Immature natural killer cell (primary cell): ENCODE data around the gene TLL1. TPM values are rescaled to one million over a fixed set of nuclear protein-coding genes. Genes with fewer than 3 reads are reported as not detected.

Source experiments
- DNase-seq, 3 donors: peaks; one replicate each; pipeline ENCODE4 v3.0.0; 2022; ENCODE audit warnings: mixed read lengths in 1 of 3
- H3K27ac Mint-ChIP-seq, 6 donors: one replicate each; pipeline ENCODE4 v1.8.0; 2020; ENCODE audit warnings: mixed read lengths in 6 of 6, mild to moderate bottlenecking in 5 of 6, inconsistent platforms in 4 of 6, moderate library complexity in 3 of 6
- H3K27me3 Mint-ChIP-seq, 3 donors: one replicate each; pipeline ENCODE4 v1.8.0; 2020 to 2021; ENCODE audit warnings: low read depth in 3 of 3, mild to moderate bottlenecking in 3 of 3, mixed read lengths in 3 of 3, moderate library complexity in 3 of 3, inconsistent platforms in 1 of 3
- H3K36me3 Mint-ChIP-seq, 3 donors: one replicate each; pipeline ENCODE4 v1.8.0; 2020; ENCODE audit warnings: mixed read lengths in 3 of 3, inconsistent platforms in 2 of 3, mild to moderate bottlenecking in 2 of 3
- H3K4me1 Mint-ChIP-seq, 2 donors: one replicate each; pipeline ENCODE4 v1.8.0; 2020; ENCODE audit warnings: inconsistent platforms in 2 of 2, mild to moderate bottlenecking in 2 of 2, mixed read lengths in 2 of 2, moderate library complexity in 1 of 2
- H3K4me3 Mint-ChIP-seq, 5 donors: one replicate each; pipeline ENCODE4 v1.8.0; 2020; ENCODE audit warnings: mild to moderate bottlenecking in 5 of 5, mixed read lengths in 5 of 5, inconsistent platforms in 3 of 5, moderate library complexity in 3 of 5
- H3K9me3 Mint-ChIP-seq, 6 donors: one replicate each; pipeline ENCODE4 v1.8.0; 2020; ENCODE audit warnings: mild to moderate bottlenecking in 6 of 6, mixed read lengths in 6 of 6, inconsistent platforms in 4 of 6, moderate library complexity in 3 of 6
- polyA plus RNA-seq, 3 donors: library from polyadenylated mRNA; unstranded; fragments of 300-500 nt; fragmentation: Illumina TruSeq; gene quantifications; one replicate each; pipeline ENCODE4 v1.2.3, GENCODE V29; 2021

The TLL1 gene
- polyA plus RNA-seq, 3 donors from 2014 or later = not detected

DNA sequence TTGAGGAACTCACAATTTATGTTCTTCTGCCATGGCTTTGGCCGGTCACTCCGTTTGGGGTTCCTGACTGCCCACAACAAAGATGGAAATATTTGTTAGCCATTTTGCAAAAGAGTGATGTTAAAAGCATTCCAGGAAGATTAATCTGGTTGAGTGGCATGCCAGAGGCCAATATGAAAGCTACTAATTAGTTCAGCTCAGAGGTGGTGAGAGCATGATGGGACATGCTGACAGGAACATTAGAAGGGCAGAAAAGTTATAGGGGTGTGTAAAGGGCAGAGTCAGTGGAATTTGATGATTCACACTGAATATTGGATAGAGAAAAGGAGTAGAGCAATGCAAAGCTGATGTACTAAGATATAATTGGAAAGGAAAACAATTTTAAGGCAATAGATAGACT lies 94.4 kb downstream of the TLL1 start:
- peaks cover 11 to 63% (median 39%) of the 10 kb centered on the region in 6 donors for H3K9me3 Mint-ChIP-seq
- H3K27me3 Mint-ChIP-seq = no peaks in the 10 kb centered on the region
- H3K4me1 Mint-ChIP-seq = no peaks in the 10 kb centered on the region
- no peak overlapping the region for H3K27ac Mint-ChIP-seq
- DNase-seq = no peak
- H3K36me3 Mint-ChIP-seq = no peaks in the 10 kb centered on the region
- no peak overlapping the region for H3K4me3 Mint-ChIP-seq

DNA sequence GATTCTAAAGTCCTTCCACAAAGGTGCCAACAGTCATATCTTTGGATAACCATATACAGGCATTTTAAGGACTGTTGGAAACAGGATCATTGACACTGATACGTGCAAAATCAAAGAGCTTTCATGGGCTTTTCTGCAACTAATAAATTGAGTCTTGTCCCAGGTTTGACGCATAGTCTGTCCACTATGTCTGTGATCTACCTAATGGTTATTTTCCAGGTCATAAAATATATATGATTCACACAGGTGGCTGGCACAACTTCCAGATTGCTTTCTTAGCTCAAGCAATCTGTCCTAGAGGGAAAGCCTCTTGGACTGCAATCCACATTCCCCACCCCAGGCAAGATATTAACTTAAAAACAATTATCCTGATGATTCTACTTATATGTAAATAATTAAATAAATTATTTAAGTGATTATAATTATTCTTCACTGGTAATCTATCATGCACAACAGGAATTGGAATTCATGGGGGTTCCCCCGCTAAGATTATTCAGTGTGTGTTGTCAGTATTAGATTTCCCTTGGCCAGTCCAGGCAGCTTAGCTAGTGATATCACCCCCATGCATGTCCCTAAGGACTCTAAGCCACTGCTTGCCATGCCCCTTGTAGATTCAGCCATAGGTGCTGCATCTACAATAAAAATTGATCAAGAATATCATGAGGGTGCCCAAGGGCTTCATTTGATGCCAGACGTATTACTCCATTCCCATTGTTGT lies 97.8 kb downstream of the TLL1 start:
- Mint-ChIP-seq H3K27me3 (peaks cover 0 to 2% (median 0%) of the 10 kb centered on the region in 3 donors), H3K27ac (no peak overlapping the region), H3K9me3 (peaks cover 9 to 53% (median 31%) of the 10 kb centered on the region in 6 donors), H3K4me1 (no peaks in the 10 kb centered on the region), H3K4me3 (no peak overlapping the region), H3K36me3 (no peaks in the 10 kb centered on the region)
- DNase-seq = no peak

DNA sequence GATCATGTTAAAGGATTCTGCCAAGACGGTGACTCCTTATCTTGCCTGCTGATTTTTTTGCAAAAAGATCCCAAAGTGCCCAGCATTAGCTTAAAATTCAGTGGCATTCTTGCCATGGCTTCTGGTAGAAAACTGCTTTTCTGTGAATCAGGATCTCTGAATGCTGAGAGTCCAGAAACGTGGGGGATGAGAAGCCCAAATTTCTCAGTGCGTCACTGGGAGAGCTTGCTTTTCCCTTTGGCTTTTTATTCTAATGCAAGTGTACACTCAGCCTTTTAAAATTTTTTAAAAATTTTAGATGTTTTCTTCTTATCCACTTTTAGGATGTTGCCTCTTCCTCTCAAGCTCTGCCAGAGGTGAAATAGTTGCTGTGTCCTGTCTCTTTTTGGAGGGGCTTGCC lies 98.4 kb downstream of the TLL1 start:
- H3K4me1 Mint-ChIP-seq = no peaks in the 10 kb centered on the region
- no peak for DNase-seq
- peaks cover 0 to 2% (median 0%) of the 10 kb centered on the region in 3 donors for H3K27me3 Mint-ChIP-seq
- H3K4me3 Mint-ChIP-seq = no peak overlapping the region
- H3K9me3 Mint-ChIP-seq = peaks cover 8 to 48% (median 26%) of the 10 kb centered on the region in 6 donors
- H3K36me3 Mint-ChIP-seq = no peaks in the 10 kb centered on the region
- H3K27ac Mint-ChIP-seq = no peak overlapping the region

DNA sequence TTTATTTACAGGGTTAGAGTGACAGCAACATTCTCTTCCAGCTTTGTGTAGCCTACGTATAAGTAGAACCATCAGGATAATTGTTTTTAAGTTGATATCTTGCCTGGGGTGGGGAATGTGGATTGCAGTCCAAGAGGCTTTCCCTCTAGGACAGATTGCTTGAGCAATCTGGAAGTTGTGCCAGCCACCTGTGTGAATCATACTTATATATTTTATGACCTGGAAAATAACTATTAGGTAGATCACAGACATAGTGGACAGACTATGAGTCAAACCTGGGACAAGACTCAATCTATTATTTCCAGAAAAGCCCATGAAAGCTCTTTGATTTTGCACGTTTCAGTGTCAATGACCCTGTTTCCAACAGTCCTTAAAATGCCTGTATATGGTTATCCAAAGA lies 98.9 kb downstream of the TLL1 start:
- Mint-ChIP-seq H3K27me3 (peaks cover 0 to 2% (median 0%) of the 10 kb centered on the region in 3 donors), H3K4me3 (no peak overlapping the region), H3K9me3 (peaks cover 5 to 50% (median 21%) of the 10 kb centered on the region in 6 donors), H3K4me1 (no peaks in the 10 kb centered on the region), H3K27ac (no peak overlapping the region), H3K36me3 (no peaks in the 10 kb centered on the region)
- no peak for DNase-seq

DNA sequence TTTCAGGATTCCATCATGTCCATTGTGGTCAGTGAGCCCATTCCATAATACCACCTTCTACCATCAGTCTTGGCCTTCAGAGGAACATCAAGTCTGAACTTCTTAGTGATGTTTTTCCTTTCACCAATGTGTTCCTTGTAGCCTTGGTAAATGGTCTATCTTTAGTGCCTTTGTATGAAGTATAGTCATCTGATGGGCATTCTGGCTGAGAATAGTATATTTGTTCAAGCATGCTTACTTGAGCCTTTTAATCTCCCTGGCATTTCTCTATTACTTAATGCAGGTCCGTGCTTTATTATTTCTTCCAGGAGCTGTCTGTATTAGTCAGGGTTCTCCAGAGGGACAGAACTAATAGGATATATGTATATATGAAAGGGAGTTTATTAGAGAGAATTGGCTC lies 99.7 kb downstream of the TLL1 start:
- no peak for DNase-seq
- Mint-ChIP-seq H3K9me3 (peaks cover 2 to 44% (median 18%) of the 10 kb centered on the region in 6 donors), H3K36me3 (peaks cover 0 to 3% (median 0%) of the 10 kb centered on the region in 3 donors), H3K4me3 (no peak overlapping the region), H3K27ac (no peak overlapping the region), H3K27me3 (peaks cover 0 to 2% (median 0%) of the 10 kb centered on the region in 3 donors), H3K4me1 (no peaks in the 10 kb centered on the region)

DNA sequence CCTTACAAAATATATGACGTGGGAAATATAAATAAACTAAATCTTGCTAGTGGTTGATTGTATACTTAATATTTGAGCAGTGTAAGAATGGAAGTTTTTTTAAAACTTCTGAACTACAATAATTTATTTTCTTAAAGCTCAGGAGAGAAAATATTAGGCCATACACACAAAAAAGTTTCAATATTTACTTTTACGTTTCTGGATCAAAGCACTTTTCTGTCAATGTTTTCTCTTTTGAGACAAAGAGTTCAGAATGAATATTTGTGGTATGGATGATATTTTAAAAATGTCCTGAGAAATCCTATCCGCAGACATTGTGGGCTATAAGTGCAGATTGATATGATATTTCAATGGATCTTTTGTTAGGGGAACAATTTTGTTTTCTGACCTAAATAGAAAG lies 109.9 kb downstream of the TLL1 start:
- Mint-ChIP-seq H3K4me3 (no peak overlapping the region), H3K27me3 (no peaks in the 10 kb centered on the region), H3K9me3 (peaks cover 1 to 35% (median 16%) of the 10 kb centered on the region in 6 donors), H3K4me1 (no peaks in the 10 kb centered on the region), H3K27ac (no peak overlapping the region), H3K36me3 (no peaks in the 10 kb centered on the region)
- no peak for DNase-seq

DNA sequence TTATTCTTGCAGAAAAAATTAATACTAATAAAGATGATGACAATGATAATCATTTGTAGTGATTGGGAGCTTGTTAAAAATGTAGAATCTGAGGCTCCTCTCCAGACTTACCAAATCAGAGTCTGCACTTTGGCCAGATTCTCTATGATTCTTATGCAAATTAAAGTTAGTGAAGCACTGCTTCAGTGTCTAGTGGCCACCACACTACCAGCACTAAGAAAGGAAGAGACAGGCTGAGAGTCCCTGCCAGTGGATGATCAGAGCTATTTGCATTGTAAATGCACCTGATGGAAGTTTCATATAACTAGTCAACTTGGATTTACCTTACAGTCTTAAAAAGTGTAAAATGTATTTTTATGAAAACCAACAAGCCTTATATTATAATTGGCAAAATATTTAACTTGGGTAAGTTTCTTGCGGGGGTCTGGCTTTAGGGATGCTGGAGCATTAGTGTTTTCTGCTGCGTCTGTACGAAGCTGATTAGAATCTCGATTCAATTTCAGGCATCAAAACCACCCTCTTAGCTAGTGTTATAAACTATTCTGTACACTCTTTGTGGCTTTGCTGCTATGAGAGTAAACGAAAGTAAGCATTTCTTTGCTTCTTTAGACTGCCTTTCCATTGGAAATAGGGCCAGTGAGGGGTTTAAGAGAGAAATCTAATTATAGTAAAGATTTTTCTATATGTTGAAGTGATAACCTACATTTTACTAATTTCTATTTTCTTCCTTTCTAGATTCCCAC lies 114.1 kb downstream of the TLL1 start:
- Mint-ChIP-seq H3K4me1 (no peaks in the 10 kb centered on the region), H3K36me3 (no peaks in the 10 kb centered on the region), H3K27me3 (no peaks in the 10 kb centered on the region), H3K9me3 (peaks cover 5 to 28% (median 6%) of the 10 kb centered on the region in 6 donors), H3K27ac (no peak overlapping the region), H3K4me3 (no peak overlapping the region)
- DNase-seq = no peak

DNA sequence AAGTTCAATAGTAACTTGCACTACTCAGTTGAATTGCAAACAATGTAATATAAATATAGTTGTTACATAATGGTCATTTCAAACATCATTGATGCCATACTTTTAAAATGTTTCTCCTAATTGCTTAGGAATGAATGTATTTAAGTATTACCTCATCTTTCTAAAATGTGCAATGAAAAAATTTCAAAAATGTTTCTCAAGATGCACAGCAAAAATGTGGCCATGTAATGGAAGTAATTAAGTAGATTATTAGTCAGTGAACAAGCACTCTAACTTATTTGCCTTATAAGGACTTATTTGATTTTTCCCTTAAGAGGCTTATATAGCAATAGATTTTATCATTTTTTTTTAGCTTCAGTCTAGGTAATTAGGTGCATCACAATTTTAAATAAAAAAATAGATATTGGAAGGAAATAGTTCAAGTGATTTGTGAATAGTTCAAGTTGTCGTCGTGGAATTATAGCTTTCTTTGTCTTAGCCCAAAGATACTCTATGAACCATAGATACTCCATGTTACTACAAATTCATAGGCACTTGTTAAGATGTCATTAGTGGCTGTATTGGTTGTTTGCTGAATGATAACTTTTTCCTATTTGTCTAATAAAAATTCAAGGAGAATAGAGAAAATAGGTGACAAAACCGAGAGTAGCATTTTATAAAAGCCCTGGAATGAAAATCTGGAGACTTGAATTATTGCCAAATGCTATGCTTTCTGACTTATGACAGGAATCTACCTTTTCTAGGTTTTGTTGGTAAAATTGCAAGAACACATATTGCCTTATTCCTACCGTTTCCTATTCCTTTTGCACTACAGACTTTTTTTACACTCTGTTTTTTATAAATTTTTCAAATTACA lies 118.5 kb downstream of the TLL1 start:
- Mint-ChIP-seq H3K4me3 (no peak overlapping the region), H3K4me1 (no peaks in the 10 kb centered on the region), H3K27ac (no peak overlapping the region), H3K36me3 (no peaks in the 10 kb centered on the region), H3K27me3 (no peaks in the 10 kb centered on the region), H3K9me3 (peaks cover 5 to 19% (median 8%) of the 10 kb centered on the region in 6 donors)
- DNase-seq = no peak

DNA sequence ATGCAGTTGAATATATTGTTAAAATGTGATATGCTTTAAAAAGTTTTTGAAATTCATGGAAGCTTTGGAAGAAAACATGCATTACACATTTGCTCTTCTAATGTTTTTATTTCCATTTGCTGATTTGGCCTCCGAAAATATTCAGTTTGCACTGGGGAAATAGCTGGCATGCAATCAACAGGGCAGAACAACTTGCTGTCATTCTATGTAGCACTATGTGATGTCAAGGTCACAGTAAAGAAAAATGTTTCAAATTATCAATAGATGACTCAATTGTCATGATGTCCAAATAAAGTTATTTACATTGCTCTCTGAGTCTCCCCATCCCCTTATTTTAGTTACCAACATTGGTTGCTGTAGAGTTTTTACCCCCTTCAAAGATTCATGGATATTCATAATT lies 119.2 kb downstream of the TLL1 start:
- Mint-ChIP-seq H3K27ac (no peak overlapping the region), H3K9me3 (peaks cover 4 to 14% (median 7%) of the 10 kb centered on the region in 6 donors)

DNA sequence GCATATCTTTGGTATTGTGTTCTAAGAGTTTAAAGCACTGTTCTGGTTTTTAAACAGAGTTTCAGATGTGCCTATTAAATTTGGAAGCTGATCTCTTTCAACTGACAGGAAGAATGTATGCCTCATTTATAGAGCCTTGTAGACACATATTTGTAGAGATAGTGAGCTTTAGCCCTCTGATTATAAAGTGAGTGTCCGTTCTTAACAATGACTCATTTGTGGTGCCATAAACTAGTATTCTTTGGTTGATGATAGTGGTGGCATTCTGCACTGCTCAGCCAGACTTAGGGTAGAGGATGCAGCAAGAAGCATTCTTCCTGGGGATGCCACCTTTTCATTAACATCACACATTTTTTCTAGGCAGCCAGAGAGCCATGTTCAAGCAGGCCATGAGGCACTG lies 121.7 kb downstream of the TLL1 start:
- H3K27me3 Mint-ChIP-seq = no peaks in the 10 kb centered on the region
- DNase-seq = no peak
- H3K4me1 Mint-ChIP-seq = no peaks in the 10 kb centered on the region
- peaks cover 1 to 12% (median 6%) of the 10 kb centered on the region in 6 donors for H3K9me3 Mint-ChIP-seq
- no peak overlapping the region for H3K27ac Mint-ChIP-seq
- no peak overlapping the region for H3K4me3 Mint-ChIP-seq
- no peaks in the 10 kb centered on the region for H3K36me3 Mint-ChIP-seq

More for the DNA sequence above, 119.2 kb downstream of the TLL1 start:
- Mint-ChIP-seq H3K4me1 (no peaks in the 10 kb centered on the region), H3K4me3 (no peak overlapping the region), H3K27me3 (no peaks in the 10 kb centered on the region), H3K36me3 (no peaks in the 10 kb centered on the region)
- DNase-seq = no peak

DNA sequence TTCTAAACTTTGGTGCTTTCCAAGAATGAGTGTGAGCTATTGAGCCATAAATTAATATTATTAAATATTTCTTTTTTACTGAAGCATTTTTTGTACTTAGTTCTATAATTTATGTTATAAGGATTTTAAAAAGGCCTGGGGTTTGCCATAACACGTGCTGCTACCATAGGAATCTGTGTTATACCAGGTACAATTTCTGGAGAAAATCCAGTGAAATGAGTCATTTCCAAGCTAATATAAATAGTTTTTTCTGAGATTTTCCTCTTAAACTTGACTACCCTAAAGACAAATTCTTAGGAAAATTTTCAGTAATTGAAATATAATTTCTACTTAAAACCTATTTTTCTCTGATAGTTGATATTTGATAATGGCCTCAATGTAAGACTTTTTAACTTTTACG lies 130.8 kb downstream of the TLL1 start:
- no peak overlapping the region for H3K4me3 Mint-ChIP-seq
- H3K4me1 Mint-ChIP-seq = no peaks in the 10 kb centered on the region
- H3K36me3 Mint-ChIP-seq = no peaks in the 10 kb centered on the region
- no peak overlapping the region for H3K27ac Mint-ChIP-seq
- H3K27me3 Mint-ChIP-seq = no peaks in the 10 kb centered on the region
- H3K9me3 Mint-ChIP-seq = peaks cover 3 to 23% (median 11%) of the 10 kb centered on the region in 6 donors
- no peak for DNase-seq

DNA sequence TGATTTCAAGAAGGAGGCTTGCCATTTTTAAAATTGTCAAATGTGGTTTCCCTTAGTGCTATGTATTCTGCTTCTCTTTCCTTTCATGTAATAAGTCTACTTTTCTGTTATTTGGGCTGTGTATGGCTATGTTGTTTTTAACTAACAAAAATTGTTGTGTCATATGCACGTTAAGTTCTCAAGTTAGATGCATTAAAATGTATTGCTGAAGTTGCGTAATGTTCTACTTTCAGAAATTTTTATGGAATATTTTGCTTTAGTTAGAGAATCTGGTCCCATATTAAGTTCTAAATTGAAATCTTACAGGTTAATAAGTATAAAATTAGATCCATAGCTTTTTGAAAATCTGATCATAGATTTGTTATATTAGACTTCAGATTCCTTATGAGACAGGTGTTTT lies 133.2 kb downstream of the TLL1 start:
- peaks cover 1 to 18% (median 12%) of the 10 kb centered on the region in 6 donors for H3K9me3 Mint-ChIP-seq

DNA sequence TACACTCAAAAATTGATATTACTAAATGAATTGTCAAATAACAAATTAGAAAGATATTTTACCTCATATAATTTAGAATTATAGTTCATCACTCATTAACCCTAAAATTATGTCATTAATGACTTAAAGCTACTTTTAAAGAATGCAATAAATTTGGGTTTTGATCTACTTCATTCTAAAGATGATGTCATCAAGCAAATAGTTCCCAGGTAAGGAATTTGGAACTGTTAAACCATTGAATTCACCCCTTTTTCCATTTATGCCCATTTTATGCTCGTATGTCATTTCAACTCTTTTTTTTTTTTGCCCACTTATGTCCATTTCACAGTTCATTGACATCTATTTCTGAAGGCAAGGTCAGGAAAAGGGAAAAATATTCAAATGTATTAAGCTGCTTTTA lies 135.5 kb downstream of the TLL1 start:
- DNase-seq = no peak
- Mint-ChIP-seq H3K4me1 (no peaks in the 10 kb centered on the region), H3K4me3 (no peak overlapping the region), H3K27me3 (peaks cover 0 to 5% (median 0%) of the 10 kb centered on the region in 3 donors), H3K36me3 (peaks cover 0 to 4% (median 0%) of the 10 kb centered on the region in 3 donors), H3K27ac (no peak overlapping the region), H3K9me3 (peaks cover 6 to 33% (median 17%) of the 10 kb centered on the region in 6 donors)

More for the DNA sequence above, 133.2 kb downstream of the TLL1 start:
- no peaks in the 10 kb centered on the region for H3K4me1 Mint-ChIP-seq
- H3K27me3 Mint-ChIP-seq = peaks cover 0 to 1% (median 0%) of the 10 kb centered on the region in 3 donors
- H3K4me3 Mint-ChIP-seq = no peak overlapping the region
- no peak for DNase-seq
- H3K27ac Mint-ChIP-seq = no peak overlapping the region
- peaks cover 0 to 4% (median 0%) of the 10 kb centered on the region in 3 donors for H3K36me3 Mint-ChIP-seq
